HFF-Myc (cell line): ENCODE measurements around the gene NPR1.
"Not testable (repeated sequence)": the region's sequence is repeated elsewhere in the genome, so short reads cannot be mapped to it uniquely, and the experiment has no call there.

ENCODE experiments used
- DNase-seq: peaks from one replicate; pipeline ENCODE4 v3.0.0-alpha.2; 2011; ENCODE audit warnings: low read depth; ENCODE audit errors: extremely low read depth
- H3K4me3 ChIP-seq: replicated peaks from 2 replicates; pipeline ENCODE4 v1.5.1; 2011; ENCODE audit warnings: low read depth, mild to moderate bottlenecking, control low read depth, low read length
- TF ChIP-seq, protein P1 (sequence below): IDR thresholded peaks from 2 replicates; pipeline ENCODE4 v1.5.1; 2012; ENCODE audit warnings: mild to moderate bottlenecking, low read depth, low read length, control low read depth; ENCODE audit errors: missing control alignments

The NPR1 gene

DNA sequence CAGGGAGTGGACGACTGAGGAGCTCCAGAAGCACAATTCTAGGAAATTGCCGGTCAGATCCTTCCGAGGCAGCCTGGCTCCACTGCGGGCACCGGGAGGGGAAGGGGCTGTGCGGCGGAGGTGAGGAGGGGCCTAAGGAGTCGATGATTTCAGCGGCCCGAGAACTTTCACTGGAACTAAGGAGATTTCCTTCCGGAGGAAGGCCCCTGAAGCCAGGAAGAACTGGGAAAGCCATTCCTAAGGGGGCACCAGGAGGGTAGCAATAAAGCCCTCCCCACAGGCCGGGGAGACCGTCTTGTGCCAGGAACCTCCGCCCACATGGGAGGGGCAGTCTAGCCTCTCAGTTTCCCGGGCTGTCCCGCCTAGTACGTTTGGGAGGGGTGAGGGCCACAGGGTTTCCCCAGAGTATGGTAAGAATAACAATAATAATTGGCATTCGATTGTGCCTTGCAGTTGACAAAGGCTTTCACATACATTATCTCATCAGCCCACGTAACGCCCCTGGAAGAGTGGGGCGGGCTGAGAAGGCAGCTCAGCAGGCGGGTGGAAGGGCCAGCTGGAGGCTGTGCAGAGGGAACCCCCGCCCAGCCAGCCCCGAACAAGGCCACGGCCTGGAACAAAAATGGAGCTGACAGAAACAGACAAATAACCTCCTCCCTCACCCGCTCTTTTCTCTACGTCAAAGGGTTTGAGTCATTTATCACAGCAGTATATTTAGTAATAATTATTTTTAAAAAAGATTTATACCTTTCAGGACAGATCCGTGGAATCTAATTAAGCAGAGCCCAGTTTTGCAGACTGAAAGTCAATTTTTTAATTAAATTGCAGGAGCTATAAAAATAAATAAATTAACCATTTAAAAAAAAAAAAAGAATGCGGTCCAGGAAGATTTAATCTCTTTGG is 19.8 kb downstream of the NPR1 start:
- TF ChIP-seq, protein P1, sequence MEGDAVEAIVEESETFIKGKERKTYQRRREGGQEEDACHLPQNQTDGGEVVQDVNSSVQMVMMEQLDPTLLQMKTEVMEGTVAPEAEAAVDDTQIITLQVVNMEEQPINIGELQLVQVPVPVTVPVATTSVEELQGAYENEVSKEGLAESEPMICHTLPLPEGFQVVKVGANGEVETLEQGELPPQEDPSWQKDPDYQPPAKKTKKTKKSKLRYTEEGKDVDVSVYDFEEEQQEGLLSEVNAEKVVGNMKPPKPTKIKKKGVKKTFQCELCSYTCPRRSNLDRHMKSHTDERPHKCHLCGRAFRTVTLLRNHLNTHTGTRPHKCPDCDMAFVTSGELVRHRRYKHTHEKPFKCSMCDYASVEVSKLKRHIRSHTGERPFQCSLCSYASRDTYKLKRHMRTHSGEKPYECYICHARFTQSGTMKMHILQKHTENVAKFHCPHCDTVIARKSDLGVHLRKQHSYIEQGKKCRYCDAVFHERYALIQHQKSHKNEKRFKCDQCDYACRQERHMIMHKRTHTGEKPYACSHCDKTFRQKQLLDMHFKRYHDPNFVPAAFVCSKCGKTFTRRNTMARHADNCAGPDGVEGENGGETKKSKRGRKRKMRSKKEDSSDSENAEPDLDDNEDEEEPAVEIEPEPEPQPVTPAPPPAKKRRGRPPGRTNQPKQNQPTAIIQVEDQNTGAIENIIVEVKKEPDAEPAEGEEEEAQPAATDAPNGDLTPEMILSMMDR, result no peak
- no peak for DNase-seq
- no peak overlapping the region for H3K4me3 ChIP-seq

DNA sequence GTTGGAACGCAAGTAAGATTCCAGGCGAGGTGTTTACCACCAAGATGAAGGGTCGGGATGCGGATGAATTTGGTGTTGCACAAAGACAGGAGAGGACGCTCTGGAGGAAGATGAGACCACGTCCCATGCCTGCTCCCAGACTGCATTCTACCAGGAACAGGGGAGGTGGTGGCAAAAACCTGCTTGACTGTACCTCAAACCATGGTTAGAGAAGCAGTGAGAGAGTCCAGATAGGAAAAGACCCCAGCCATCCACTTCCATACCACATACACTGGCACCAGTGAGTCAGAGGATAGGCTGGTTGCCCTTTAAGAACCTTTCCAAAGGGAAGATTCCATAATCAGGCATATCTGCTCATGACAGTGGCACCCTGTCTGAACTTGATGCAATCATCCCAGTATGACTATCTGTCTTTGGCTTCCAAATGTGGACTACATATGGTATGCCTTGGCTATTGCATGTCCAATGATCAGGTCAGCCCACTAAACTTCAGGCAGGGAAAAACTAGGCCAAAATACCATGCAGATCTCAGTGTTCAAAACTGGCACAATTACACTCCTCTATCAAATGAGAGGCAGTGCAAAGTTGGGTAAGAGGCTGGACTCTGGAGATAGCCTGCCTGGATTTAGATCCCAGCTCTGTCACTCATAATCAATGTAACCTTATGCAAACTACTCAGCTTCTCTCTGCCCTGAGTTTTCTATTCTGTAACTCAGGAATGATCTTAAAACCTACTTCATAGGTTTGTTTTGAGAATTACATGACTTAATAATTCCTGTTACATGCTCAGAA is 20.6 kb downstream of the NPR1 start:
- DNase-seq, result no peak
- no peak overlapping the region for H3K4me3 ChIP-seq
- TF ChIP-seq, protein P1, result no peak

DNA sequence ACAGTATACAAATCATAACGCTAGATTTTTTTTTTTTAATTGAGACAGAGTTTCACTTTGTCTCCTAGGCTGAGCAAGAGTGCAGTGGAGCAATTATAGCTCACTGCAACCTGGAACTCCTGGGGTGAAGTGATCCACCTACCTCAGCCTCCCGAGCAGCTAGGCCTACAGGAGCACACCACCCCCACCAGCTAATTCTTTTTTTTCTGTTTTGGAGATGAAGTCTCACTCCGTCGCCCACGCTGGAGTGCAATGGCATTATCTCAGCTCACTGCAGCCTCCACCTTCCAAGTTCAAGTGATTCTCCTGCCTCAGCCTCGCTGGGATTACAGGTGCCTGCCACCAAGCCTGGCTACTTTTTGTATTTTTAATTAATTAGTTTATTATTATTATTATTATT is 21.3 kb downstream of the NPR1 start:
- no peak for DNase-seq
- no peak overlapping the region for H3K4me3 ChIP-seq
- TF ChIP-seq, protein P1, result no peak

DNA sequence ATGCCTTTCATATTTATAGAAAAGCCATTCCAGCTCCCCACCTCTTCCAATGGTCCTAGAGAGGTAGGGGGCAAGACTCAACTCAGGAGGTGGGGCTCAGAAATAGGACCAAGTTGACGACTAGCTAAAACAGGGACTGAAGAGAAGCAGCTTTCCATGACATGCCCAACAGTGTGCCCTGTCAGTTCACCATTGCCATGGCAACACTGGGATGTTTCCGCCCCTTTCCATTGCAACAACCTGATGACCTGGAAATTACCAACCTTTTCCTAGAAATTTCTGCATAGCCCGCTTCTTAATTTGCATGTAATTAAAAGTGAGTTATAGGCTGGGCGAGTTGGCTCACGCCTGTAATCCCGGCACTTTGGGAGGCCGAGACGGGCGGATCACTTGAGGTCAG is 27.0 kb downstream of the NPR1 start:
- H3K4me3 ChIP-seq, result no peak overlapping the region
- TF ChIP-seq, protein P1, result no peak
- no peak for DNase-seq

DNA sequence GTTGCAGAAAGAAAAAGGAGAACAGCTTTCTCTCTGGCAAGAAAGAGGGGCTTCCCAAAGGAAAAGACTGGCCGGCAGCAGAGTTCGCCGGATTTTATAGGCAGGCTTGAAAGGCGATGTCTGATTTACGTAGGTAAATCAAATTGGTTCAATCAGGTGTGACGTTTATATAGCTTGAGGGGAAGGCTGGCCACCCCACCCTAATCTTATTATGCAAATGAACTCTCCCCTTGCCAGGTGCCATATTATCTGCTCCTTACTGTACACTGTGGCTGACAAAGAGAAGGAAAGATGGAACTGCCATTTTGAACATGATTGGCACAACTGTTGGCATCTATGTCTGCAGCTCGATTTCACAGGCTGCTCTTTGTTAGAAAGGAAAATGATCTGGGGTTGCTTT is 32.5 kb downstream of the NPR1 start:
- H3K4me3 ChIP-seq, result no peak overlapping the region
- DNase-seq, result no peak
- TF ChIP-seq, protein P1, result no peak

DNA sequence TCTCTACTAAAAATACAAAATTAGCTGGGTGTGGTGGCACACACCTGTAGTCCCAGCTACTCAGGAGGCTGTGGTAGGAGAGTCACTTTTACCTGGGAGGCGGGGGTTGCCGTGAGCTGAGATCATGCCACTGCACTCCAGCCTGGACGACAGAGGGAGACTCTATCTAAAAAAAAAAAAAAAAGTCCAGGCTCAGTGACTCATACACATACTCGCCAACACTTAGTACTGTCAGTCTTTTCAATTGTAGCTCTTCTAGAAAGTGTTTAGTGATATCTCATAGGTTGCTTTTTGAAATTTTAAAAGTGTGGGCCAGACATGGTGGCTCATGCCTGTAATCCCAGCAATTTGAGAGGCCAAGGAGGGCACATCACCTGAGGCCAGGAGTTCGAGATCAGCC is 37.7 kb downstream of the NPR1 start:
- DNase-seq, H3K4me3 ChIP-seq: not testable (repeated sequence)

DNA sequence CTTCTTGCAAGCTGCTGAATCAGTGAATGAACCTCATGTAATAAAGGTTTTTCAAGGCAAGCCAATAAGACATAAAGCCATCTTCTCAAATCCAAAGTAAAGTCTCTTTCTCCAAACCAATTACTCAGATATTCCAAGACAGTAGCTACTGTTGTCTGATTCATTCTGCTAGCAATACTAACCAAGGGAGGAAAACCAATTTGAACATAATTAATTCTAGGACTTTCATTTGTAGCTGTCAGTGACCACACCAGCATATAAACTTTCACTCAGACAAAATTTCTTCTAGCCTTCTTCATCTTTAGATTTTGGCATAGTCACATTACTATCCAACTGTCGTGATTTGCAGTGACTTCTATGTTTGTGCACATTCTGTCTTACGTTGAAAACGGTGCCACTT is 38.8 kb downstream of the NPR1 start:
- no peak for DNase-seq
- TF ChIP-seq, protein P1, result no peak
- no peak overlapping the region for H3K4me3 ChIP-seq
